NCI-H526 treated with DMSO at 0.1 percent for 48 hours (cell line): Measurements from ENCODE around the gene PMM2.
"Not testable (repeated sequence)": the region's sequence is repeated elsewhere in the genome, so short reads cannot be mapped to it uniquely, and the experiment has no call there.

Source experiments
- DNase-seq: peaks from one replicate; lab custom pipeline; 2025; lab: John Stamatoyannopoulos, UW

The PMM2 gene

GRCh38 chr16:8782673-8783072, 15.0 kb upstream of the PMM2 start:
- no peak for DNase-seq

- DNase-seq: no peak
Observed at GRCh38 chr16:8785408-8785807, 12.2 kb upstream of the PMM2 start.

- not testable (repeated sequence) for DNase-seq
Observed at GRCh38 chr16:8786316-8786715, 11.3 kb upstream of the PMM2 start.

GRCh38 chr16:8788578-8789172, 9.0 kb upstream of the PMM2 start:
- DNase-seq: no peak

- no peak for DNase-seq
Observed at GRCh38 chr16:8795091-8795490, 2.5 kb upstream of the PMM2 start.

GRCh38 chr16:8795818-8796217, 1.8 kb upstream of the PMM2 start:
- no peak for DNase-seq

GRCh38 chr16:8796469-8797363, 923 bp upstream of the PMM2 start:
- no peak for DNase-seq

GRCh38 chr16:8798174-8798527, 512 bp downstream of the PMM2 start:
- DNase-seq: no peak

- no peak for DNase-seq
Observed at GRCh38 chr16:8798535-8799157, 1.0 kb downstream of the PMM2 start.

GRCh38 chr16:8801701-8802100, 4.1 kb downstream of the PMM2 start:
- no peak for DNase-seq

- DNase-seq: not testable (repeated sequence)
Observed at GRCh38 chr16:8803733-8804132, 6.1 kb downstream of the PMM2 start.

- DNase-seq: no peak
Observed at GRCh38 chr16:8804313-8804712, 6.7 kb downstream of the PMM2 start.

- no peak for DNase-seq
Observed at GRCh38 chr16:8806272-8806983, 8.8 kb downstream of the PMM2 start.

GRCh38 chr16:8807189-8807588, 9.6 kb downstream of the PMM2 start:
- DNase-seq: no peak

- no peak for DNase-seq
Observed at GRCh38 chr16:8808009-8808408, 10.4 kb downstream of the PMM2 start.

- DNase-seq: no peak
Observed at GRCh38 chr16:8808613-8809353, 11.1 kb downstream of the PMM2 start.

GRCh38 chr16:8812162-8812843, 14.7 kb downstream of the PMM2 start:
- DNase-seq: no peak

- DNase-seq: no peak
Observed at GRCh38 chr16:8814095-8814806, 16.6 kb downstream of the PMM2 start.

- no peak for DNase-seq
Observed at GRCh38 chr16:8816967-8817655, 19.5 kb downstream of the PMM2 start.
